OCI-LY1 (cell line): Measurements from ENCODE around the gene KLHDC7A.

Source experiments
- H2AFZ ChIP-seq: fragments of 200-600 bp; sonication (generic), shearing (Covaris generic); 2 replicates; pipeline ENCODE4 v1.6.0; 2014; ENCODE audit warnings: antibody characterized with exemption, mild to moderate bottlenecking, low read length
- H3F3A ChIP-seq: fragments of 200-600 bp; sonication (generic), shearing (Covaris generic); 2 replicates; pipeline ENCODE4 v1.6.0; 2014; ENCODE audit warnings: mild to moderate bottlenecking, antibody characterized with exemption, low read length, moderate library complexity; ENCODE audit not compliant: insufficient read depth
- H3K27ac ChIP-seq: fragments of 200-600 bp; sonication (generic); 2 replicates; pipeline ENCODE4 v1.5.1; 2014; ENCODE audit warnings: low read length, mixed run types, mild to moderate bottlenecking, low read depth; ENCODE audit not compliant: poor library complexity, severe bottlenecking
- H3K27me3 ChIP-seq: fragments of 200-600 bp; sonication (generic); 2 replicates; pipeline ENCODE4 v1.6.0; 2014; ENCODE audit warnings: antibody characterized with exemption, mild to moderate bottlenecking, low read length, moderate library complexity; ENCODE audit not compliant: insufficient read depth
- H3K36me3 ChIP-seq: fragments of 200-600 bp; sonication (generic); 2 replicates; pipeline ENCODE4 v1.6.1; 2014; ENCODE audit warnings: mild to moderate bottlenecking, antibody characterized with exemption, low read length, moderate library complexity, mixed read lengths; ENCODE audit not compliant: insufficient read depth
- H3K4me1 ChIP-seq: fragments of 200-600 bp; sonication (generic); 2 replicates; pipeline ENCODE4 v1.5.1; 2014; ENCODE audit warnings: mild to moderate bottlenecking, low read length, moderate library complexity; ENCODE audit not compliant: insufficient read depth, severe bottlenecking
- H3K4me2 ChIP-seq: fragments of 200-600 bp; sonication (generic), shearing (Covaris generic); 2 replicates; pipeline ENCODE4 v1.6.1; 2014; ENCODE audit warnings: low read length
- H3K4me3 ChIP-seq: fragments of 200-600 bp; sonication (generic); 2 replicates; pipeline ENCODE4 v1.5.1; 2014; ENCODE audit warnings: low read length, low read depth, mild to moderate bottlenecking, mixed read lengths; ENCODE audit not compliant: poor library complexity, severe bottlenecking
- H3K79me2 ChIP-seq: fragments of 200-600 bp; shearing (Covaris generic); 2 replicates; pipeline ENCODE4 v1.6.1; 2016; ENCODE audit warnings: mixed run types, low read length, mixed read lengths; ENCODE audit not compliant: insufficient read depth
- H3K9ac ChIP-seq: fragments of 200-600 bp; sonication (generic), shearing (Covaris generic); 2 replicates; pipeline ENCODE4 v1.6.1; 2014; ENCODE audit warnings: mild to moderate bottlenecking, low read length, mixed read lengths
- H3K9me2 ChIP-seq: fragments of 200-600 bp; sonication (generic), shearing (Covaris generic); 2 replicates; pipeline ENCODE4 v1.6.1; 2014; ENCODE audit warnings: low read depth, mild to moderate bottlenecking, low read length, mixed read lengths
- H3K9me3 ChIP-seq: fragments of 200-600 bp; shearing (Covaris generic); 2 replicates; pipeline ENCODE4 v1.6.1; 2014; ENCODE audit warnings: low read length, mixed read lengths
- H4K20me1 ChIP-seq: fragments of 200-600 bp; sonication (generic), shearing (Covaris generic); 2 replicates; pipeline ENCODE4 v1.6.0; 2016; ENCODE audit warnings: mild to moderate bottlenecking, low read length; ENCODE audit not compliant: insufficient read depth
- EZH2 ChIP-seq: fragments of 200-600 bp; sonication (generic), shearing (Covaris generic); IDR thresholded peaks from 2 replicates; pipeline ENCODE4 v1.8.0; 2017; ENCODE audit warnings: borderline replicate concordance, mixed run types, mild to moderate bottlenecking, antibody characterized with exemption, low read length, moderate library complexity, mixed read lengths
- TF ChIP-seq, protein P1 (sequence below): fragments of 200-600 bp; sonication (generic), shearing (Covaris generic); IDR thresholded peaks from 2 replicates; pipeline ENCODE4 v1.5.1; 2017; ENCODE audit warnings: mild to moderate bottlenecking, antibody characterized with exemption, low read length, moderate library complexity, mixed read lengths

KLHDC7A gene

DNA sequence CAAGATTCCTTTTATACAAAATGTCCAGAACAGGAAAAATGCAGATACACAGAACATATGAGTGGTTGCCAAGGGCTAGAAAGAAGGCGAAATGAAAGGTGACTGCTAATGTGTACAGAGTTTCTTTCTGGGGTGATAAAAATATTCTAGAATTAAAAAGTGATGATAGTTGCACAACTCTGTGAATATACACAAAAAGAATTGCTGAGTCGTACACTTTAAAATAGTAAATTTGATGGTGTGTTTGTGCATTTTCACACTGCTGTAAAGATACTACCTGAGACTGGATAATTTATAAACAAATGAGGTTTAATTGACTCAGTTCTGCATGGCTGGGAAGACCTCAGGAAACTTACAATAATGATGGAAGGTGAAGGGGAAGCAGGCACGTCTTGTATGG lies 23.9 kb downstream of the KLHDC7A start:
- no peak for TF ChIP-seq EZH2
- TF ChIP-seq, protein P1, sequence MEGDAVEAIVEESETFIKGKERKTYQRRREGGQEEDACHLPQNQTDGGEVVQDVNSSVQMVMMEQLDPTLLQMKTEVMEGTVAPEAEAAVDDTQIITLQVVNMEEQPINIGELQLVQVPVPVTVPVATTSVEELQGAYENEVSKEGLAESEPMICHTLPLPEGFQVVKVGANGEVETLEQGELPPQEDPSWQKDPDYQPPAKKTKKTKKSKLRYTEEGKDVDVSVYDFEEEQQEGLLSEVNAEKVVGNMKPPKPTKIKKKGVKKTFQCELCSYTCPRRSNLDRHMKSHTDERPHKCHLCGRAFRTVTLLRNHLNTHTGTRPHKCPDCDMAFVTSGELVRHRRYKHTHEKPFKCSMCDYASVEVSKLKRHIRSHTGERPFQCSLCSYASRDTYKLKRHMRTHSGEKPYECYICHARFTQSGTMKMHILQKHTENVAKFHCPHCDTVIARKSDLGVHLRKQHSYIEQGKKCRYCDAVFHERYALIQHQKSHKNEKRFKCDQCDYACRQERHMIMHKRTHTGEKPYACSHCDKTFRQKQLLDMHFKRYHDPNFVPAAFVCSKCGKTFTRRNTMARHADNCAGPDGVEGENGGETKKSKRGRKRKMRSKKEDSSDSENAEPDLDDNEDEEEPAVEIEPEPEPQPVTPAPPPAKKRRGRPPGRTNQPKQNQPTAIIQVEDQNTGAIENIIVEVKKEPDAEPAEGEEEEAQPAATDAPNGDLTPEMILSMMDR: no peak
- no peak overlapping the region for H3K27ac ChIP-seq
- no peaks in the 10 kb centered on the region for H3K79me2 ChIP-seq
- no peaks in the 10 kb centered on the region for H3K27me3 ChIP-seq
- H3K9me2 ChIP-seq: no peaks in the 10 kb centered on the region
- H3K4me1 ChIP-seq: no peaks in the 10 kb centered on the region
- H3K9ac ChIP-seq: no peak overlapping the region
- H3K36me3 ChIP-seq: no peaks in the 10 kb centered on the region
- H4K20me1 ChIP-seq: no peaks in the 10 kb centered on the region
- no peak overlapping the region for H2AFZ ChIP-seq
- no peak overlapping the region for H3K4me2 ChIP-seq
- no peak overlapping the region for H3K4me3 ChIP-seq
- no peaks in the 10 kb centered on the region for H3K9me3 ChIP-seq
- no peaks in the 10 kb centered on the region for H3F3A ChIP-seq

DNA sequence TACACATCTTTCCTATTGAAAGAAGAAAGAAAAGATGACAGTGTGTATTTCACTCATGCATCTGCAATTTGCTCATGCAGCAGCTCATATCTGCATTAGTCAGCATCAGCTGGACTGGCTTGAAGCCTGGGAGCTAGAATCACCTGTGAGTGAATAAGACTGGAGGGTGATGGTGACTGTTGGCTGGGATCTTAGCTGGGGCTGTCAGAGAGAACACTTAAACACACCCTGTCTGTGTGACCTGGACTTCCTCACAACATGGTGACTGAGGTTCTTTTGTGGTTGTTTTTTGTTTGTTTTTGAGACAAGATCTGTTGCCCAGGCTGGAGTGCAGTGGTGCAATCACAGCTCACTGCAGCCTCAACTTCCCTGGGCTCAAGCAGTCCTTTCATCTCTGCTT lies 24.9 kb downstream of the KLHDC7A start:
- Histone ChIP-seq H3K36me3 (no peaks in the 10 kb centered on the region), H4K20me1 (no peaks in the 10 kb centered on the region), H3K27ac (no peak overlapping the region), H3K4me2 (no peak overlapping the region), H3K9me2 (no peaks in the 10 kb centered on the region), H3K9me3 (no peaks in the 10 kb centered on the region), H3K9ac (no peak overlapping the region), H3K79me2 (no peaks in the 10 kb centered on the region), H2AFZ (no peak overlapping the region), H3K27me3 (no peaks in the 10 kb centered on the region), H3K4me3 (no peak overlapping the region), H3K4me1 (no peaks in the 10 kb centered on the region), H3F3A (no peaks in the 10 kb centered on the region)
- TF ChIP-seq EZH2: no peak
- TF ChIP-seq, protein P1: no peak

DNA sequence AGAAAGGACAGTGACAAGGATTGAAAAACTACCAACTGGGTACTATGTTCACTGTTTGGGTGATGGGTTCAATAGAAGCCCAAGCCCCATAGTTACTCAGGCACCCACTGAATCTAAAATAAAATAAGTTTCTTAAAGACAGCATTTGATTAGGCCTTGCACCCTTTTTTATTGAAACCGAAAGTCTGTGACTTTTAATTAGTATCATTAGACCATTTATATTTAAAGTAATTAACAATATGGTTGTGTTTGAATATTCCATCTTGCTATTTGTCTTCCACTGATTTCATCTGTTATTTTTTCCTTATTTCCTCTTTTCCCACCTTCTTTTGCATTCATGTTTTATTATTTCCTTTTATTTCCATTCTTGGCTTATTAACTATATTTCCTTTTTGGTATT lies 27.4 kb downstream of the KLHDC7A start:
- Histone ChIP-seq H3K27me3 (no peaks in the 10 kb centered on the region), H3K36me3 (no peaks in the 10 kb centered on the region), H2AFZ (no peak overlapping the region), H3K9me2 (no peaks in the 10 kb centered on the region), H3K9me3 (no peaks in the 10 kb centered on the region), H3K4me2 (no peak overlapping the region), H3K4me3 (no peak overlapping the region), H3K4me1 (no peaks in the 10 kb centered on the region), H3K9ac (no peak overlapping the region), H3F3A (no peaks in the 10 kb centered on the region), H4K20me1 (no peaks in the 10 kb centered on the region), H3K79me2 (no peaks in the 10 kb centered on the region), H3K27ac (no peak overlapping the region)
- TF ChIP-seq, protein P1: no peak
